GM12878 (cell line): ENCODE results near the gene COG4. TPM values are rescaled to one million over a fixed set of nuclear protein-coding genes. Genes with fewer than 3 reads are reported as not detected.

Experiments
- ATAC-seq: fragments of 200-7000 bp; cut with Tn5 transposase; 3 replicates; pipeline ENCODE4 v1.9.1; 2020; ENCODE audit warnings: mild to moderate bottlenecking, moderate library complexity
- BruUV-seq: library from RNA; stranded (reverse); fragments of 400-500 nt; replicated peaks from 2 replicates; lab custom pipeline; 2021; lab: Mats Ljungman, UMichigan
- CTCF ChIA-PET: fragments of 300-600 bp; sonication (Branson Sonifier 250); formaldehyde crosslinking; extraction: SDS; loops from one replicate; lab custom pipeline; 2021; ENCODE audit warnings: inconsistent platforms; lab: Yijun Ruan, JAX
- POLR2A ChIA-PET: fragments of 350-600 bp; formaldehyde crosslinking; extraction: SDS; loops from one replicate; lab custom pipeline; 2021; ENCODE audit warnings: inconsistent platforms; lab: Charles Lee
- RAD21 ChIA-PET: fragments of 300-600 bp; sonication (Branson Sonifier 250); formaldehyde crosslinking; loops from one replicate; lab custom pipeline; 2023; ENCODE audit warnings: antibody characterized with exemption; ENCODE audit not compliant: unreplicated experiment; lab: Charles Lee
- SMC1A ChIA-PET: fragments of 300-600 bp; sonication (Branson Sonifier 250); formaldehyde crosslinking; loops from one replicate; lab custom pipeline; 2023; ENCODE audit not compliant: unreplicated experiment, uncharacterized antibody; lab: Charles Lee
- DNase-seq: peaks from one replicate; pipeline ENCODE4 v3.0.0-alpha.2; 2011; ENCODE audit warnings: low read depth, low spot score
- FAIRE-seq: peaks from 3 replicates; lab custom pipeline; 2011; peaks lifted over from hg19 to GRCh38; lab: Jason Lieb, UNC
- H2AFZ ChIP-seq: 2 replicates; pipeline ENCODE4 v1.6.0; 2011; ENCODE audit warnings: low read depth, low read length, control low read depth; ENCODE audit not compliant: control insufficient read depth
- H3K27ac ChIP-seq: 2 replicates; pipeline ENCODE4 v1.5.1; 2011; ENCODE audit warnings: control low read depth; ENCODE audit not compliant: control insufficient read depth, insufficient read depth
- H3K27me3 ChIP-seq, 2 experiments: replicated peaks in 1 of 2; 2 replicates each; pipeline versions ENCODE4 v1.6.0 to v1.6.1; 2011; ENCODE audit warnings: low read length in 1 of 2; ENCODE audit not compliant: control insufficient read depth in 2 of 2, insufficient read depth in 2 of 2
- H3K36me3 ChIP-seq, 2 experiments: 2 replicates each; pipeline ENCODE4 v1.5.1; 2011; ENCODE audit warnings: low read length in 1 of 2; ENCODE audit not compliant: control insufficient read depth in 2 of 2, insufficient read depth in 2 of 2
- H3K4me1 ChIP-seq: 2 replicates; pipeline ENCODE4 v1.6.1; 2011; ENCODE audit warnings: mild to moderate bottlenecking, low read length, moderate library complexity, mixed read lengths; ENCODE audit not compliant: control insufficient read depth, insufficient read depth
- H3K4me2 ChIP-seq: 2 replicates; pipeline ENCODE4 v1.6.0; 2011; ENCODE audit warnings: control low read depth; ENCODE audit not compliant: control insufficient read depth, insufficient read depth
- H3K4me3 ChIP-seq: fragments of 200-600 bp; sonication (generic); 2 replicates; pipeline ENCODE4 v1.5.1; 2016
- H3K79me2 ChIP-seq: 2 replicates; pipeline ENCODE4 v1.6.0; 2011; ENCODE audit warnings: low read length; ENCODE audit not compliant: control insufficient read depth, insufficient read depth
- H3K9ac ChIP-seq: 2 replicates; pipeline ENCODE4 v1.8.0; 2011; ENCODE audit warnings: low read length, control low read depth, mixed read lengths; ENCODE audit not compliant: control insufficient read depth, insufficient read depth
- H3K9me3 ChIP-seq: replicated peaks from 3 replicates; pipeline ENCODE4 v1.5.1; 2011; ENCODE audit warnings: mild to moderate bottlenecking, low read length; ENCODE audit not compliant: control insufficient read depth, insufficient read depth
- H4K20me1 ChIP-seq: 2 replicates; pipeline ENCODE4 v1.6.0; 2011; ENCODE audit not compliant: control insufficient read depth, insufficient read depth
- CTCF ChIP-seq, 3 experiments: IDR thresholded peaks in 2 of 3; conservative IDR thresholded peaks in 1 of 3; 2 replicates each; pipeline ENCODE4 v1.5.1; 2011; ENCODE audit warnings: low read depth in 3 of 3, low read length in 3 of 3, mild to moderate bottlenecking in 3 of 3, control low read depth in 2 of 3, moderate library complexity in 2 of 3, inconsistent platforms in 1 of 3, mixed read lengths in 1 of 3; ENCODE audit not compliant: control insufficient read depth in 2 of 3, insufficient read depth in 1 of 3; ENCODE audit errors: extremely low read depth in 1 of 3
- EZH2 ChIP-seq: IDR thresholded peaks from 2 replicates; pipeline ENCODE4 v1.6.1; 2012; ENCODE audit warnings: low read depth, mild to moderate bottlenecking, control low read depth, inconsistent platforms, low read length, borderline replicate concordance; ENCODE audit not compliant: control insufficient read depth
- JUNB ChIP-seq: IDR thresholded peaks from 2 replicates; pipeline ENCODE4 v1.6.1; 2016; ENCODE audit warnings: antibody characterized with exemption, mild to moderate bottlenecking
- ZNF592 ChIP-seq: fragments of 450-650 bp; IDR thresholded peaks from 2 replicates; pipeline ENCODE4 v1.6.1; 2017; ENCODE audit warnings: mild to moderate bottlenecking, moderate library complexity
- ZZZ3 ChIP-seq: IDR thresholded peaks from 2 replicates; pipeline ENCODE4 v1.6.1; 2011; ENCODE audit warnings: low read depth; ENCODE audit not compliant: control insufficient read depth, insufficient read length
- WGBS: methylation state at CpG from one replicate; pipeline ENCODE4 v1.1.6; 2016; ENCODE audit warnings: low lambda C conversion rate; ENCODE audit not compliant: insufficient replicate concordance, insufficient coverage; ENCODE audit errors: missing lambda C conversion rate; 5-methylcytosine and 5-hydroxymethylcytosine counted together
- in situ Hi-C: fragments of 300-500 bp; cut with MboI; formaldehyde crosslinking; loops from 9 replicates; pipeline ENCODE4 v1.14.3; 2018; ENCODE audit warnings: mixed read lengths
- intact Hi-C: fragments of 100-400 bp; cut with micrococcal nuclease; formaldehyde crosslinking; loops from one replicate; pipeline ENCODE4 v1.14.2; 2022; ENCODE audit not compliant: unreplicated experiment
- polyA plus RNA-seq, 11 experiments: library from polyadenylated mRNA; depleted of rRNA in 4 of 11; unstranded in 6 of 11; stranded (reverse) in 5 of 11; fragments of >200 nt; fragmentation: Nextera tagmentation in 4 of 11; fragmentation: Illumina TruSeq in 1 of 11; extraction: Ambion mirVana in 4 of 11; extraction: Trizol in 1 of 11; gene quantifications; 1 replicate in 1 of 11; 2 replicates in 10 of 11; pipeline versions ENCODE4 v1.2.1 to v1.2.3, GENCODE V29; 2011 to 2016; ENCODE audit warnings: inconsistent platforms in 2 of 11, missing spikeins in 2 of 11, low read depth in 1 of 11
- total RNA-seq, 4 experiments: library from RNA; depleted of rRNA in 3 of 4; stranded (reverse); fragments of >200 nt in 3 of 4; fragmentation: Illumina TruSeq in 1 of 4; extraction: Trizol in 1 of 4; gene quantifications; 2 replicates each; pipeline versions ENCODE4 v1.2.1 to v1.2.3, GENCODE V29; 2013 to 2021

The COG4 gene
- total and polyA plus RNA-seq, 10 of the 15 experiments (the other 5 are each of a cell fraction or from before 2014, with no cell fraction given), result 7.0 to 57.7 (median 33.0) TPM

- no peak for FAIRE-seq
These were observed 57.2 kb downstream of the COG4 start for GRCh38 chr16:70465999-70466804.

More at GRCh38 chr16:70465999-70466804, 57.2 kb downstream of the COG4 start:
- Histone ChIP-seq H4K20me1 (no peaks in the 10 kb centered on the region), H3K4me2 (no peak overlapping the region), H2AFZ (no peak overlapping the region), H3K27me3 (no peaks in the 10 kb centered on the region), H3K36me3 (no peaks in the 10 kb centered on the region; a peak in 1 of 4 replicates), H3K79me2 (no peaks in the 10 kb centered on the region), H3K4me1 (no peaks in the 10 kb centered on the region), H3K9ac (no peak overlapping the region), H3K9me3 (no peaks in the 10 kb centered on the region), H3K4me3 (no peak overlapping the region), H3K27ac (no peak overlapping the region)
- TF ChIP-seq ZZZ3 (no peak), EZH2 (no peak), JUNB (no peak), ZNF592 (no peak), CTCF (IDR thresholded peaks at IDR 0.05 in 2 of 3, conservative IDR thresholded peaks at IDR 0.05 in 1 of 3; ENCODE audit: control insufficient read depth in 2 of 3, extremely low read depth in 1 of 3, insufficient read depth in 1 of 3, low read depth in 3 of 3, low read length in 3 of 3) (no peak)
- no peak for DNase-seq
- ChIA-PET SMC1A (no interaction called here), POLR2A (no interaction called here), RAD21 (no interaction called here), CTCF (interaction anchor here (0.7 kb wide), 1 partner anchor 96 kb away, joined by 4 read pairs; no protein-coding TSS in a partner anchor)
- WGBS, result 78% methylated on average over 13 of the region's 13 CpGs
- BruUV-seq, result no TSS peak
- ATAC-seq, result no peak
- intact Hi-C loops, result no loop called here
- in situ Hi-C loops, result loop anchor here (5.0 kb wide), 1 partner anchor 79 kb away; no protein-coding TSS in a partner anchor
